Measurements from ENCODE around the gene PER1.

- no peak for TF ChIP-seq CTCF (IDR thresholded peaks at IDR 0.05 in 2 of 3, conservative IDR thresholded peaks at IDR 0.05 in 1 of 3; ENCODE audit: borderline replicate concordance in 1 of 3, insufficient read depth in 1 of 3, low read depth in 2 of 3, low read length in 2 of 3)
- TF ChIP-seq POLR2A (IDR thresholded peaks at IDR 0.05; ENCODE audit: borderline replicate concordance, extremely low read depth, insufficient read depth, insufficient read length): no peak
- TF ChIP-seq POLR2AphosphoS5 (IDR thresholded peaks at IDR 0.05; ENCODE audit: low read depth, low read length): no peak
- no peak for TF ChIP-seq EZH2 (IDR thresholded peaks at IDR 0.05)
- TF ChIP-seq TCF7L2 (IDR thresholded peaks at IDR 0.05; ENCODE audit: borderline replicate concordance, extremely low read depth, insufficient read depth, insufficient read length): no peak
- TF ChIP-seq RAD21 (IDR thresholded peaks at IDR 0.05; ENCODE audit: low read depth): no peak
- no peak for TF ChIP-seq FOSL1 (IDR thresholded peaks at IDR 0.05; ENCODE audit: low read depth)
- TF ChIP-seq ZBTB33 (IDR thresholded peaks at IDR 0.05; ENCODE audit: extremely low read depth, insufficient replicate concordance, low read length): no peak
- TF ChIP-seq CEBPB (IDR thresholded peaks at IDR 0.05; ENCODE audit: low read depth): no peak
- TF ChIP-seq EZH2phosphoT487 (IDR thresholded peaks at IDR 0.05; ENCODE audit: borderline replicate concordance): no peak
- TF ChIP-seq ZNF274 (IDR thresholded peaks at IDR 0.05; ENCODE audit: low read depth, low read length): no peak
- TF ChIP-seq ZFX (IDR thresholded peaks at IDR 0.05): no peak
- TF ChIP-seq MAX (IDR thresholded peaks at IDR 0.05): no peak
- no peak for TF ChIP-seq ATF3 (IDR thresholded peaks at IDR 0.05)
Measured at GRCh38 chr17:8155996-8156245, 3.7 kb upstream of the PER1 start.
